ENCODE results near the gene CDC42BPA.
A peak's percentile ranks its signal among the peaks of the same experiment; 100 is the strongest.

The CDC42BPA gene

DNA sequence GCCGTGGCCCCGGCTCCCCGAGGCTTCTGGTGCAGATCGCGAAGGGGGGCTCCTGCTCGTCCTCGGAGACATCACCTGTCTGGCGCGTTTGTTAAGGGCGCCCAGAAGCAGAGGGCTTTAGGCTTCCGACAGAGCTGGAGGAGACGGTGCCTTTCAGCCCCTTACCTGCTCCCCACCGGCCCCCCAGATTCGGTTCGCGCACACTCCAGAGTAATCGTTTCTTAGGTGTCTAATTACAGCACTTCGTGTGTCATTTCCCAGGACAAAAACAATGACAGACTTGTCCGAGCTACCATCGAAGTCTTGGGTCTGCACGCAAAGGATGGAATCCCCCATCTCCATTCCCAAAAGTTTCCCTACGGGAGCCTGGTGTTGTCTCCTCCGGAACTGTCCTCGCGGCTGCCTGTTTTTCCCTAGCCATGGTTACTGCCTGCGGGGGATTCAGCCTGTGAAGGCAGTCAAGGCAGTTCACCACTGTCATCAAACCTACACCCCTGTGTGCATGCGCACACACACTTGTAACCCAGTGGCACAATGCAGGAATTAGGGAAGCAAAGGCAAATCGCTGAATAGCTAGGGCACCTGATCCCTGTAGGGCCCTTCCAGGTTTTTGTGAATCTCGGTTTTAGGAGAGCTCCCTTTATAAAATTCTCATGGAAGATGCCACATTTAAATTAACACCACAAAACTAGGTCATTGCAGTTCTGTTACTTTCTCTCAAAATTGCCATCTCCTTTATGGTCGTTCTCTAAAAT lies 738 bp upstream of the CDC42BPA start:
- Histone ChIP-seq H3K36me3 (ENCODE audit: control insufficient read depth, insufficient read depth, low read length) (no peaks in the 10 kb centered on the region), H3K9me3 (ENCODE audit: control insufficient read depth, low read length) (no peaks in the 10 kb centered on the region), H3K27ac (ENCODE audit: insufficient read depth, low read depth, low read length, poor library complexity, severe bottlenecking) (peak overlapping the region; percentile 95), H3K27me3 (ENCODE audit: control insufficient read depth, insufficient read depth, low read length, poor library complexity, severe bottlenecking) (no peaks in the 10 kb centered on the region), H3K4me3 (ENCODE audit: insufficient read depth, low read depth, low read length) (peak overlapping the region; percentile 88), H3K4me1 (ENCODE audit: control insufficient read depth, insufficient read depth, low read length) (peaks cover 11% of the 10 kb centered on the region)
- WGBS, 2 experiments = 3 to 4% methylated on average over 30 of the region's 30 CpGs

DNA sequence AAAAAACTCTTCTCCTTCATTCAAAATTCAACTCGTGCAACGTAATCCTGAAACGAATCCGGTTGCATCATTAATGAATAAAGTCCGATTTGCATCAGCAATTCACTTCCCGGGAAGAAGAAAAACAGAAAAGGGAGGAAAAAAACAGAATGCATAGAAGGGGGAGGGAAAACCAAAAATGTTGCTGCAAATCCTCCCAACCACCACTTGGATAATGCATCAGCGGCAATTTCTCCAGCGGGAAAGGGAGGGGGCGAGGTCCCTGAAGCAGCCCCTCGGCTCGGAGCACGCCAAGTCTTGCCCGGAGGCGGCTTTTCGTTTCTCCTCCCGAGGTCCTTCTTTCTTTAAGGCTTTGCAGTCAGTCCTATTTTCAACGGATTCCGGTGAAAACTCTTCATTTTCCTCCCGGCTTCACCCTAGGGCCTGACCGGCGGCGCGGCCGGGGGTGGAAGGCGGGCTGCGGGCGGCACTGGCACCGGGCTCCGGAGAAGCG lies 723 bp downstream of the CDC42BPA start:
- Histone ChIP-seq H3K36me3 (ENCODE audit: control insufficient read depth, insufficient read depth, low read length) (no peaks in the 10 kb centered on the region), H3K9me3 (ENCODE audit: control insufficient read depth, low read length) (no peaks in the 10 kb centered on the region), H3K4me1 (ENCODE audit: control insufficient read depth, insufficient read depth, low read length) (peaks cover 11% of the 10 kb centered on the region), H3K27ac (ENCODE audit: insufficient read depth, low read depth, low read length, poor library complexity, severe bottlenecking) (peak overlapping the region; percentile 95), H3K4me3 (ENCODE audit: insufficient read depth, low read depth, low read length) (peak overlapping the region; percentile 88), H3K27me3 (ENCODE audit: control insufficient read depth, insufficient read depth, low read length, poor library complexity, severe bottlenecking) (no peaks in the 10 kb centered on the region)
- 0% methylated on average over 30 of the region's 30 CpGs for WGBS, 2 experiments

DNA sequence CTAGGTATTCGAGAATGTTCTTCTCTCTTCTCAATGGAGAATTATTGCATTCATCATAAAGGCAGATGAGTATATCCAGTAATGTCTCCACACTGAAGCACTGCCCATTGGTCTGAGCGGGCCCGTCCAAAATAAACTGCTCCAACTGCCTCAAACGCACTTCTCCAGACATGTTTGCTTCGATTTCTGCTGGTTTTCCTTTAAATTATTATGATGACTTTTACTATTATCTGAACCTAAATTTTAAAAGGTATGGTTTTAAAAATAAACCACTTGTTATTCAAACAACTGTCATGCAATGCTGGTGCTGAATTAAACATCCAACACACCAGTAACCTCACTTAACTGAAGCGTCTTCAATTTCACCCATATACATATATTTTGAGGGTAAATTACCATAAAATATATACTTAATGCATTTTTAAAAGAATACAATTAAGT lies 1.3 kb downstream of the CDC42BPA start:
- no peak overlapping the region for H3K27ac ChIP-seq (ENCODE audit: insufficient read depth, low read depth, low read length, poor library complexity, severe bottlenecking)
- WGBS, 2 experiments = 3 to 5% methylated on average over 4 to 5 of the region's 6 CpGs
- no peaks in the 10 kb centered on the region for H3K9me3 ChIP-seq (ENCODE audit: control insufficient read depth, low read length)
- peaks cover 11% of the 10 kb centered on the region for H3K4me1 ChIP-seq (ENCODE audit: control insufficient read depth, insufficient read depth, low read length)
- no peaks in the 10 kb centered on the region for H3K27me3 ChIP-seq (ENCODE audit: control insufficient read depth, insufficient read depth, low read length, poor library complexity, severe bottlenecking)
- no peaks in the 10 kb centered on the region for H3K36me3 ChIP-seq (ENCODE audit: control insufficient read depth, insufficient read depth, low read length)
- H3K4me3 ChIP-seq (ENCODE audit: insufficient read depth, low read depth, low read length) = peak overlapping the region; percentile 88

DNA sequence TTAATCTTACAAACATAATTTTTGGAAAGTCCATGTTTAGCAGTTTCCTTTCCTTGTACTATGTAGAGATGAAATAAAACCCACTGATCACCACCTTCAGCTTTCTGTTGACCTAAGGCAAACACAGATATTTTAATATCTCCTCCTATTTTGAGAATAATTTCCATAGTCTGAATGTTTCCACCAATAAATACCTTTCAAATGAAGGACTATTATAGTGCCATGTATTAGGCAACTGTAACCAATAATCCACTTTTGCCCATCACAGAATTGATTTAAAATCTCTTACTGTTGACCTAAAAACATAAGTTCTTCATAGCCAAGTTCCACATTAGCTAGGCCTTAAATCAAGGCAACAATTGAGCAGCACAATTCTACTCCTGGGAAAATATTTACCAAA lies 1.8 kb downstream of the CDC42BPA start:
- H3K4me3 ChIP-seq (ENCODE audit: insufficient read depth, low read depth, low read length) = peak overlapping the region; percentile 88
- H3K4me1 ChIP-seq (ENCODE audit: control insufficient read depth, insufficient read depth, low read length) = peaks cover 11% of the 10 kb centered on the region
- H3K27ac ChIP-seq (ENCODE audit: insufficient read depth, low read depth, low read length, poor library complexity, severe bottlenecking) = no peak overlapping the region
- H3K9me3 ChIP-seq (ENCODE audit: control insufficient read depth, low read length) = no peaks in the 10 kb centered on the region
- H3K36me3 ChIP-seq (ENCODE audit: control insufficient read depth, insufficient read depth, low read length) = no peaks in the 10 kb centered on the region
- no peaks in the 10 kb centered on the region for H3K27me3 ChIP-seq (ENCODE audit: control insufficient read depth, insufficient read depth, low read length, poor library complexity, severe bottlenecking)

DNA sequence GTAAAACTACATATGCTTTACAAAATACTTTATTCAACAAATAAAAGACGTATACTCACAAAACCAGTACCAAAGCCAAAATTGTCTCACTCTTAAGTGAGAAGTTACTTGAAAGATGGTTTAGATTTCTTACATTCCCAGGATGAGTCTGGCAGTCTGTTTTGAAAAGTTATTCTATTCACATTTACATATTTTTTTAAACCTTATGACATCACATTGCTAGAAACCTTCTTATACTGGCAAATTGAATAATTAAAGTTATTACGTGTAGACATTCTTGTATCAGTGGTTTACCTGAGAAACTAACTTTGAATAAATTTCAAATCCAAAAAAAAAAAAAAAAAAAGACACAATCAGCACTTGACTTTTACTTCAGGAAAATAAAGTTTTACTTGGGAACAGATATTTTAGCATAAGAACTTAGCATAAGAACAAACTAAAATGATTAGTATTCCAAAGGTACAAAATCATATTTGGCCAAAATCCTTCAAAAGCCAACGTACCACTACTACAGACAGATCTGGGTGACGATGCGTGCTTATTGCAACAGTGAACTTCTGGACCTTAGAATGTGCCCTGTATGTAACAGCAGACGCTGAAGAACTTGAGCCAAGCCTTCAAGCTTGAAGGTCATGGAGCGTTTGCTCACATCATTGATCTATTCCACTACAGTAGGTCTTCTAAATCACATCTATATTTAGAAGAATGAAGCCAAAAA lies 2.5 kb downstream of the CDC42BPA start:
- Histone ChIP-seq H3K4me1 (ENCODE audit: control insufficient read depth, insufficient read depth, low read length) (peaks cover 11% of the 10 kb centered on the region), H3K27ac (ENCODE audit: insufficient read depth, low read depth, low read length, poor library complexity, severe bottlenecking) (no peak overlapping the region)
- 3 to 10% methylated on average over 5 to 6 of the region's 7 CpGs for whole genome bisulfite sequencing, 2 experiments

DNA sequence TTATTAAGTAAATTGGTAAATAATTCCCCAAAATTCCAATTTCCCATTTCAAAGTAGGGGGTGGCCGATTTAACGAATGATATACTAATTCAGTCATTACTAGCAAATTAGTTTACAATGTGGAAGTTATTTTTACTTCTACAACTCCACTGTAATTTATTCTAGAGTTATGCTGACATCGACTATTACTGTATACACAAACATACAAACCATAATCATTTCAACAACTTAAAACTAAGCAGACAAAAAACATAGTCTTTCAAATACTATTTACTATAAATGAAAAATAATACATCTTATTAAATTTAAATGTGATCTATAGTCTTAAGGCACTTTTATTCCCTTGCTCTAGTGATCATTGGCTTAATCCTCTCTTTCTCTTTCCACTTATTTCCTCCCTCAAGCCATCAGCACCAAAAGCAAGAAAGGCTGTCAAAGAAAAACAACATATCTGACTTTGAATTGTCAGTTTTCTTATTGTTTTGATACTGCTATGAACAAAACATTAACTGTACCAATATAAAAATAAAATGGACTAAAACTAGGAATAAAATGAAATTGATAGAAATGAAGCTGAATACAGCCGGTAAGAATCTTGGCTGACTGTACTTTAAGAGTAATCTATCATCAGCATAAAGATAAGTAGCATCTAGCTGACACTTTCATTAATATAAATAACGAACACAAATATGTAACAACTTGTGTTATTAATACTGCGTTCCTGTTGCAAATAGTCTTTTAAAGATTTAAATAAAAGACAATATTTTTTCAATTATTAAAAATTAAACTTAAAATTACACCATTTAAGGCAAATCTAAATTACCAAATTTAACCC lies 4.1 kb downstream of the CDC42BPA start:
- Histone ChIP-seq H3K27me3 (ENCODE audit: control insufficient read depth, insufficient read depth, low read length, poor library complexity, severe bottlenecking) (no peaks in the 10 kb centered on the region), H3K9me3 (ENCODE audit: control insufficient read depth, low read length) (no peaks in the 10 kb centered on the region), H3K4me1 (ENCODE audit: control insufficient read depth, insufficient read depth, low read length) (no peaks in the 10 kb centered on the region), H3K36me3 (ENCODE audit: control insufficient read depth, insufficient read depth, low read length) (no peaks in the 10 kb centered on the region), H3K27ac (ENCODE audit: insufficient read depth, low read depth, low read length, poor library complexity, severe bottlenecking) (no peak overlapping the region), H3K4me3 (ENCODE audit: insufficient read depth, low read depth, low read length) (peak overlapping the region; percentile 18)
- WGBS, 2 experiments = 89% methylated on average over 2 of the region's 6 CpGs; no CpG with 5 or more reads in 1 of the 2 experiments

More for the DNA sequence above, 2.5 kb downstream of the CDC42BPA start:
- H3K36me3 ChIP-seq (ENCODE audit: control insufficient read depth, insufficient read depth, low read length) = no peaks in the 10 kb centered on the region
- no peaks in the 10 kb centered on the region for H3K27me3 ChIP-seq (ENCODE audit: control insufficient read depth, insufficient read depth, low read length, poor library complexity, severe bottlenecking)
- H3K9me3 ChIP-seq (ENCODE audit: control insufficient read depth, low read length) = no peaks in the 10 kb centered on the region
- H3K4me3 ChIP-seq (ENCODE audit: insufficient read depth, low read depth, low read length) = peak overlapping the region; percentile 88

DNA sequence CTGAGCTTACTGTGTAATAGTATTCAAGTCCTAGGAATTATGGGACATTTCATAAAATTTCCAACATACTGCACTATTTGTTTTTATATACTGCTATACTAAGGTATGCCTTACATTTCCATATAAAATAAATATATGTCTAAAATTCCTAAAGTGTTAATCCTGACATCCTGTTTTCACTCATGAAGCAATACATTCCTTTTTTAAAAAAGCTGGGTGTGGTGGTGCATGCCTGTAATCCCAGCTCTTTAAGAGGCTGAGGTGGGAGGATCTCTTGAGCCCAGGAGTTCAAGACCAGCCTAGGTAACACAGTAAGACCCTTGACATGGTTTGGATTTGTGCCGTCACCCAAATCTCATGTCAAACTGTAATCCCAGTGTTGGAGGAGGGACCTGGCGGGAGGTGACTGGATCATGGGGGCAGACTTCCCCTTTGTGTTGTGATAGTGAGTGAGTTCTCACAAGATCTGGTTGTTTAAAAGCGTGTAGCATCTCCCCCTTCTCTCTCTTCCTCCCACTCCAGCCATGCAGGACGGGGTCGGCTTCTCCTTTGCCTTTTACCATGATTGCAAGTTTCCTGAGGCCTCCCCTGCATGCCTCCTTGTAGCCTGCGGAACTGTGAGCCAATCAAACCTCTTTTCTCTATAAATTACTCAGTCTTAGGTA lies 5.8 kb downstream of the CDC42BPA start:
- H3K36me3 ChIP-seq (ENCODE audit: control insufficient read depth, insufficient read depth, low read length) = no peaks in the 10 kb centered on the region
- H3K4me1 ChIP-seq (ENCODE audit: control insufficient read depth, insufficient read depth, low read length) = no peaks in the 10 kb centered on the region
- 68 to 76% methylated on average over 6 of the region's 6 CpGs for WGBS, 2 experiments
- H3K27ac ChIP-seq (ENCODE audit: insufficient read depth, low read depth, low read length, poor library complexity, severe bottlenecking) = no peak overlapping the region
- no peaks in the 10 kb centered on the region for H3K9me3 ChIP-seq (ENCODE audit: control insufficient read depth, low read length)
- H3K4me3 ChIP-seq (ENCODE audit: insufficient read depth, low read depth, low read length) = no peak overlapping the region
- no peaks in the 10 kb centered on the region for H3K27me3 ChIP-seq (ENCODE audit: control insufficient read depth, insufficient read depth, low read length, poor library complexity, severe bottlenecking)

DNA sequence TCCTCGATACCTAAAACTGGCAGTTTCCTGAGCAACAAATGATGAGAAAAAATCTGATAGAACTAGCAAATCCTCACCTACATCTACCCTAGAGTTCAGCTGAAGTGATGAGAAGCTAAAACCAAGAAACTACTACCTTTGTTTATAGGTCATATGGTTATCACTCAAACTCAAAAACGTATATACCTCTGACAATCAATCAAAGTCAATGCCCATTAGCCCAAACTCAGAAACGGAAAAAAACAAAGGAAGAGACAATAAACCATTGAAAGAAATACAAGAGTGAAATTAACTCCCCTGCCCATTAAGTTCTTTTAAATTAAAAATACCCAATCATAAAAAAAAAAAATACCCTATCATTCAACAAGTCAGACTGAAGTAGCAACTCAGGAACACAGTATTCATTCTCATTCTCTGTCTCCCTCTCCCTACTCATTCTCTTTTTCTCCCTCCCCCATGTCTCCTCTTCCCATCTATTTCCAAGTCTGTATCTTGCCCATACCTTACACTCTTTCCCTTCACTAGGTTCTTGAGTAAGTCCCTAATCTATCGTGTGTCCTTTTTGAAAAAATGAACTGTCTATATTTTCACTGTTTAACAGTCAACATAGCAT lies 6.8 kb downstream of the CDC42BPA start:
- 79 to 84% methylated on average over 3 to 4 of the region's 4 CpGs for WGBS, 2 experiments
- Histone ChIP-seq H3K27me3 (ENCODE audit: control insufficient read depth, insufficient read depth, low read length, poor library complexity, severe bottlenecking) (no peaks in the 10 kb centered on the region), H3K4me3 (ENCODE audit: insufficient read depth, low read depth, low read length) (no peak overlapping the region), H3K27ac (ENCODE audit: insufficient read depth, low read depth, low read length, poor library complexity, severe bottlenecking) (no peak overlapping the region), H3K36me3 (ENCODE audit: control insufficient read depth, insufficient read depth, low read length) (no peaks in the 10 kb centered on the region), H3K4me1 (ENCODE audit: control insufficient read depth, insufficient read depth, low read length) (no peaks in the 10 kb centered on the region), H3K9me3 (ENCODE audit: control insufficient read depth, low read length) (no peaks in the 10 kb centered on the region)
